Right atrium auricular region (tissue), 2 donors: Measurements from ENCODE around the gene SPDYE1. TPM values are rescaled to one million over a fixed set of nuclear protein-coding genes. Genes with fewer than 3 reads are reported as not detected.
A peak's percentile ranks its signal among the peaks of the same experiment; 100 is the strongest.
"Not testable (repeated sequence)": the region's sequence is repeated elsewhere in the genome, so short reads cannot be mapped to it uniquely, and the experiment has no call there.

ENCODE experiments used
- DNase-seq: peaks from one replicate; pipeline ENCODE4 v3.0.0-alpha.2; 2019; ENCODE audit warnings: low spot score
- H3K27ac ChIP-seq, 2 donors: fragments of 200-600 bp; sonication (generic); 1 replicate in 1 of 2; 2 replicates in 1 of 2; pipeline ENCODE4 v1.5.1; 2016 to 2019
- H3K27me3 ChIP-seq, 2 donors: fragments of 200-600 bp; sonication (generic); one replicate each; pipeline versions ENCODE4 v1.5.1 to v1.6.0; 2017 to 2019
- H3K36me3 ChIP-seq: fragments of 200-600 bp; sonication (generic); one replicate; pipeline ENCODE4 v1.5.1; 2016
- H3K4me1 ChIP-seq, 2 donors: fragments of 200-600 bp; sonication (generic); one replicate each; pipeline versions ENCODE4 v1.5.1 to v1.6.0; 2017 to 2019
- H3K4me3 ChIP-seq, 2 donors: fragments of 200-600 bp; sonication (generic); 1 replicate in 1 of 2; 2 replicates in 1 of 2; pipeline ENCODE4 v1.5.1; 2017 to 2019; ENCODE audit warnings: mild to moderate bottlenecking in 1 of 2, moderate library complexity in 1 of 2
- H3K9me3 ChIP-seq, 2 donors: fragments of 200-600 bp; sonication (generic); one replicate each; pipeline ENCODE4 v1.5.1; 2019
- CTCF ChIP-seq, 2 donors: fragments of 200-600 bp; sonication (generic); IDR thresholded peaks; one replicate each; pipeline ENCODE4 v1.5.1; 2019; ENCODE audit warnings: antibody characterized with exemption in 2 of 2
- total RNA-seq, 2 donors: library from RNA; depleted of rRNA; stranded (reverse); fragments of >200 nt; gene quantifications; one replicate each; pipeline ENCODE4 v1.1.0, GENCODE V29; 2016

Gene SPDYE1
- total RNA-seq, 2 donors from 2014 or later = not detected

- DNase-seq, H3K27me3 ChIP-seq, H3K9me3 ChIP-seq, H3K36me3 ChIP-seq, H3K27ac ChIP-seq, H3K4me3 ChIP-seq: not testable (repeated sequence)
- peaks cover 0 to 10% of the 10 kb centered on the region in 2 donors for H3K4me1 ChIP-seq
These were observed 40.3 kb downstream of the SPDYE1 start for GRCh38 chr7:44037951-44038350.

DNA sequence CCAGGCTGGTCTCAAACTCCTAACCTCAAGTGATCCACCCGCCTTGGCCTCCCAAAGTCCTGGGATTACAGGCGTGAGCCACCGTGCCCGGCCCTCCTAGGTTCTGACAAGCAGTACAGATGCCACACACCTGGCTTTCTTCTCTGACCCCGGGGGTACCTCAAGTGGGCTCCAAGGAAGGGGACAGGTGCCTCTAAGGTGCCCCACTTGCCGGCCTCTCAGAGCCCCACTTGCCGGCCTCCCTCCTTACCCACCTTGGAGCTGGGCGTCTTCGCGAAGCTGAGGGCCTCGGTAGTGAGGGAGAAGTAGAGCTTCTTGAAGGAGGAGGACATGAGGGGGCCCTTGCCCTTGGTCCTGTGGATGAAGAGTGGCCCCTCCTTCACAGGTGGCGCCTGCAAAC, 40.9 kb downstream of the SPDYE1 start:
- not testable (repeated sequence) for H3K27ac ChIP-seq, DNase-seq, H3K36me3 ChIP-seq, H3K9me3 ChIP-seq, H3K27me3 ChIP-seq, H3K4me3 ChIP-seq
- peaks cover 0 to 13% of the 10 kb centered on the region in 2 donors for H3K4me1 ChIP-seq

DNA sequence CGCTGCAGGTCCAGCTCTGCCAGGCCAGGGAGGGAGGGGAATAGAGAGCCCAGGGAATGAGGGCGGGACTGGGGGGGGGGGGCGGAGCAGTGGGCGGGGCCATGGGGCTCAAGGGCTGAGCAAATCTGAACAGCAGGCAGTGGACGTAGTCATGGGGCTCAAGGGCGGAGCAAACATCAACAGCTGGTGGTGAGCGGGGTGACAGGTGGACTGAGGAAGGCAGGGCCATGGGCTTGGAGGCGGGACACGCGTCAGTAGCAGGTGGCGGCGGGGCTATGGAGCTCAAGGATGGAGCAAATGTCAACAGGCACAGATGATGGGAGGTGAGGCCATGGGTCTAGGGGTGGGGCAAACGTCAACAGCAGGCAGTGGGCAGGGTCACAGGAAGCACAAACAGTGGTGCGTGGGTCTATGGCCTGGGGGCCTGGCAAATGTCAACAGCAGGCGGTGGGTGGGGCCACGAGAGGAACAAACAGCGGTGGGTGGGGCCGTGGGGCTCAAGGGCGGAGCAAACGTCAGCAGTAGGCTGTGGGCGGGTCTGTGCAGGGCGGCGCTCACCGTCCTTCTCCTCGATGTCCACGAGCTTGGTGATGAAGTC, 41.4 kb downstream of the SPDYE1 start:
- not testable (repeated sequence) for H3K36me3 ChIP-seq, H3K9me3 ChIP-seq, H3K27me3 ChIP-seq
- Histone ChIP-seq H3K4me3 (peak overlapping the region; percentile 28 to 46), H3K27ac (peak overlapping the region; percentile 79), H3K4me1 (peaks cover 0 to 18% of the 10 kb centered on the region in 2 donors)
- peak; percentile 94 for DNase-seq

- Histone ChIP-seq H3K4me3 (peak overlapping the region; percentile 26 to 43), H3K4me1 (peaks cover 0 to 21% of the 10 kb centered on the region in 2 donors), H3K27ac (peak overlapping the region; percentile 53 to 71)
- not testable (repeated sequence) for H3K9me3 ChIP-seq, H3K36me3 ChIP-seq, H3K27me3 ChIP-seq, DNase-seq
These were observed 42.2 kb downstream of the SPDYE1 start for GRCh38 chr7:44039800-44040492.

- not testable (repeated sequence) for H3K9me3 ChIP-seq, DNase-seq, H3K36me3 ChIP-seq, H3K27me3 ChIP-seq
- Histone ChIP-seq H3K4me3 (peak overlapping the region; percentile 26 to 43), H3K4me1 (peaks cover 0 to 26% of the 10 kb centered on the region in 2 donors), H3K27ac (peak overlapping the region; percentile 53 to 71)
- TF ChIP-seq CTCF (IDR thresholded peaks at IDR 0.05) = peak; percentile 14 to 49
These were observed 42.8 kb downstream of the SPDYE1 start for GRCh38 chr7:44040493-44040891.

DNA sequence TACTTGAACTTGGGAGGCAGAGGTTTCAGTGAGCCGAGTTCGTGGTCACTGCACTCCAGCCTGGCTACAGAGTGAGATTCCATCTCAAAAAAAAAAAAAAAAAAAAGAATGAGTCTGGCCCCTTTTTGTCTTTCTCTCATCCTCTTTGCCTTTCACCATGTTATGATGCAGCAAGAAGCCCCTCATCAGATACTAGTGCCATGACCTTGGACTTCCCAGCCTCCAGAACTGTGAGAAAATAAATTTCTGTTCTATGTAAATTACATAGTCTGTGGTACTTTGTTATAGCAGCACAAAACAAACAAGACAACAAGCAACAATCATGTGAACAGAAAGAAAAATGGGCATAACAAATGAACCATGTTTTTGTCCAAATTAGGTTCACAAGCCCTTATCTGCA, 44.5 kb downstream of the SPDYE1 start:
- Histone ChIP-seq H3K27me3 (no peaks in the 10 kb centered on the region), H3K27ac (no peak overlapping the region), H3K36me3 (peaks cover 6% of the 10 kb centered on the region), H3K4me1 (peaks cover 0 to 44% of the 10 kb centered on the region in 2 donors), H3K4me3 (no peak overlapping the region), H3K9me3 (no peaks in the 10 kb centered on the region)
- DNase-seq = no peak
- no peak for TF ChIP-seq CTCF (IDR thresholded peaks at IDR 0.05)

DNA sequence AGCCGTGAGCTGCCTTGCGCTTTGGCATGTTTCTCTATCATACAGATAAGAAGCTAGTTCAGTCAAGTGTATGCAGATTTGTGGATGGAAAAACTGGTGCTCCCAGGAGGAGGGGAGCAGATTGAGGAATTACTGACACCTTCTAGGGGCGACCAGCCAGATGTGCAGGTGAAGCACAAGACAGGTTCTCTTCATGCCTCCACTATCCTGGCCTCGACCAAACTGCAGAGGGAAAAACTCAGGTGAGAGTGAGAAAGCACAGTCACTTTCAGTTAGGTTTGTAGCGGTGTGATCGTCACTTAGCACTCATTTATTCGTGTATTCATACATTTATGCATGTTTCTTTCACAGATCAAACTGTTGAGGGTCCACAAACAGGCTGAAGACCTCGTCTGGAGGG, 46.2 kb downstream of the SPDYE1 start:
- H3K4me1 ChIP-seq = peaks cover 0 to 51% of the 10 kb centered on the region in 2 donors
- H3K4me3 ChIP-seq = peak overlapping the region; percentile 89 to 99
- TF ChIP-seq CTCF (IDR thresholded peaks at IDR 0.05) = no peak
- H3K9me3 ChIP-seq = no peaks in the 10 kb centered on the region
- H3K27me3 ChIP-seq = no peaks in the 10 kb centered on the region
- H3K36me3 ChIP-seq = peaks cover 6% of the 10 kb centered on the region
- DNase-seq = no peak
- peak overlapping the region; percentile 86 to 97 for H3K27ac ChIP-seq
